KMS-11 (cell line): ENCODE measurements around the gene SLC26A1.

Experiments used
- H2AFZ ChIP-seq: fragments of 200-600 bp; sonication (generic); 2 replicates; pipeline ENCODE4 v1.6.1; 2016; ENCODE audit warnings: antibody characterized with exemption, mixed run types, low read depth
- H3K27ac ChIP-seq: fragments of 200-600 bp; sonication (generic); 2 replicates; pipeline ENCODE4 v1.6.1; 2016; ENCODE audit warnings: mild to moderate bottlenecking, mixed run types
- H3K27me3 ChIP-seq: fragments of 200-600 bp; sonication (generic); 2 replicates; pipeline ENCODE4 v1.6.1; 2017; ENCODE audit warnings: mild to moderate bottlenecking, low read depth, mixed run types, moderate library complexity; ENCODE audit not compliant: insufficient read depth
- H3K36me3 ChIP-seq: fragments of 200-600 bp; sonication (generic); 2 replicates; pipeline ENCODE4 v1.6.1; 2017; ENCODE audit warnings: mild to moderate bottlenecking, mixed run types; ENCODE audit not compliant: insufficient read depth
- H3K4me1 ChIP-seq: fragments of 200-600 bp; sonication (generic); 2 replicates; pipeline ENCODE4 v1.6.1; 2016; ENCODE audit warnings: mild to moderate bottlenecking, low read depth, mixed run types; ENCODE audit not compliant: poor library complexity, severe bottlenecking
- H3K4me2 ChIP-seq: fragments of 200-600 bp; sonication (generic); 2 replicates; pipeline ENCODE4 v1.7.0; 2016; ENCODE audit warnings: mild to moderate bottlenecking, mixed run types
- H3K4me3 ChIP-seq: fragments of 200-600 bp; sonication (generic); IDR thresholded peaks from 2 replicates; pipeline ENCODE4 v1.6.1; 2017; ENCODE audit warnings: low read depth, low read length, mixed read lengths; ENCODE audit not compliant: insufficient read depth
- H3K79me2 ChIP-seq: fragments of 200-600 bp; sonication (generic); 2 replicates; pipeline ENCODE4 v1.6.1; 2016; ENCODE audit warnings: low read depth, mixed run types; ENCODE audit not compliant: insufficient read depth
- H3K9ac ChIP-seq: fragments of 200-600 bp; sonication (generic); 2 replicates; pipeline ENCODE4 v1.6.1; 2016; ENCODE audit warnings: mild to moderate bottlenecking, mixed run types
- H4K20me1 ChIP-seq: fragments of 200-600 bp; sonication (generic); 2 replicates; pipeline ENCODE4 v1.6.1; 2016; ENCODE audit warnings: mild to moderate bottlenecking, mixed run types; ENCODE audit not compliant: insufficient read depth
- TF ChIP-seq, protein P1 (sequence below): fragments of 200-600 bp; sonication (generic); conservative IDR thresholded peaks from 2 replicates; pipeline ENCODE4 v1.6.1; 2017; ENCODE audit warnings: low read depth, mild to moderate bottlenecking, antibody characterized with exemption, low read length, moderate library complexity, mixed read lengths

SLC26A1 gene

DNA sequence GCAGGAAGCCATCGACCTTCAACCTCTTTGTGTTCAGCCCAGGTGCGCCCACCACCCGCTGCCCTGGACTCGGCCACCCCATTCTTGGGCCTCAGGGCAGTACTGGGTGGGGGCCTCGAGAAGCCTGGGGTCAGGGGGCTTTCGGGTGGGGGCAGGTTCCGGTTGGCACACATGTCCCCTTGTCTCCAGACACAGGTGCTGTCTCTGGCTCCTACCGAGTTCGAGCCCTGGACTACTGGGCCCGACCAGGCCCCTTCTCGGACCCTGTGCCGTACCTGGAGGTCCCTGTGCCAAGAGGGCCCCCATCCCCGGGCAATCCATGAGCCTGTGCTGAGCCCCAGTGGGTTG, 10.8 kb upstream of the SLC26A1 start:
- Histone ChIP-seq H3K4me2 (no peak overlapping the region), H2AFZ (no peak overlapping the region), H3K27me3 (peaks cover 13% of the 10 kb centered on the region; the same call in 1 of the 2 replicates), H3K9ac (no peak overlapping the region), H3K79me2 (no peaks in the 10 kb centered on the region), H4K20me1 (no peaks in the 10 kb centered on the region), H3K27ac (no peak overlapping the region), H3K36me3 (no peaks in the 10 kb centered on the region), H3K4me1 (no peaks in the 10 kb centered on the region), H3K4me3 (no peak overlapping the region)
- TF ChIP-seq, protein P1, sequence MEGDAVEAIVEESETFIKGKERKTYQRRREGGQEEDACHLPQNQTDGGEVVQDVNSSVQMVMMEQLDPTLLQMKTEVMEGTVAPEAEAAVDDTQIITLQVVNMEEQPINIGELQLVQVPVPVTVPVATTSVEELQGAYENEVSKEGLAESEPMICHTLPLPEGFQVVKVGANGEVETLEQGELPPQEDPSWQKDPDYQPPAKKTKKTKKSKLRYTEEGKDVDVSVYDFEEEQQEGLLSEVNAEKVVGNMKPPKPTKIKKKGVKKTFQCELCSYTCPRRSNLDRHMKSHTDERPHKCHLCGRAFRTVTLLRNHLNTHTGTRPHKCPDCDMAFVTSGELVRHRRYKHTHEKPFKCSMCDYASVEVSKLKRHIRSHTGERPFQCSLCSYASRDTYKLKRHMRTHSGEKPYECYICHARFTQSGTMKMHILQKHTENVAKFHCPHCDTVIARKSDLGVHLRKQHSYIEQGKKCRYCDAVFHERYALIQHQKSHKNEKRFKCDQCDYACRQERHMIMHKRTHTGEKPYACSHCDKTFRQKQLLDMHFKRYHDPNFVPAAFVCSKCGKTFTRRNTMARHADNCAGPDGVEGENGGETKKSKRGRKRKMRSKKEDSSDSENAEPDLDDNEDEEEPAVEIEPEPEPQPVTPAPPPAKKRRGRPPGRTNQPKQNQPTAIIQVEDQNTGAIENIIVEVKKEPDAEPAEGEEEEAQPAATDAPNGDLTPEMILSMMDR, result no peak

- no peaks in the 10 kb centered on the region for H4K20me1 ChIP-seq
- peaks cover 8% of the 10 kb centered on the region; the same call in 1 of the 2 replicates for H3K27me3 ChIP-seq
- no peaks in the 10 kb centered on the region for H3K79me2 ChIP-seq
- H3K9ac ChIP-seq, result no peak overlapping the region
- no peak overlapping the region for H3K4me3 ChIP-seq
- H2AFZ ChIP-seq, result no peak overlapping the region
- H3K36me3 ChIP-seq, result no peaks in the 10 kb centered on the region
- H3K4me1 ChIP-seq, result no peaks in the 10 kb centered on the region
- no peak overlapping the region for H3K27ac ChIP-seq
- TF ChIP-seq, protein P1, result no peak
- no peak overlapping the region for H3K4me2 ChIP-seq
Measured at GRCh38 chr4:1003271-1004070, 10.3 kb upstream of the SLC26A1 start.

GRCh38 chr4:1002631-1003251, 9.5 kb upstream of the SLC26A1 start:
- Histone ChIP-seq H3K27me3 (peaks cover under 1% of the 10 kb centered on the region; the same call in 1 of the 2 replicates), H3K9ac (no peak overlapping the region)

GRCh38 chr4:1002131-1002630, 9.0 kb upstream of the SLC26A1 start:
- no peak overlapping the region for H3K4me2 ChIP-seq
- H3K79me2 ChIP-seq, result no peaks in the 10 kb centered on the region
- H3K27me3 ChIP-seq, result no peaks in the 10 kb centered on the region; the same call in 1 of the 2 replicates
- no peak overlapping the region for H3K4me3 ChIP-seq
- no peaks in the 10 kb centered on the region for H4K20me1 ChIP-seq
- H2AFZ ChIP-seq, result no peak overlapping the region
- H3K27ac ChIP-seq, result no peak overlapping the region
- H3K36me3 ChIP-seq, result no peaks in the 10 kb centered on the region
- H3K9ac ChIP-seq, result no peak overlapping the region
- H3K4me1 ChIP-seq, result no peaks in the 10 kb centered on the region
- TF ChIP-seq, protein P1, result no peak

More at GRCh38 chr4:1002631-1003251, 9.5 kb upstream of the SLC26A1 start:
- Histone ChIP-seq H3K4me2 (no peak overlapping the region), H3K4me1 (no peaks in the 10 kb centered on the region), H3K27ac (no peak overlapping the region), H3K36me3 (no peaks in the 10 kb centered on the region), H4K20me1 (no peaks in the 10 kb centered on the region), H3K4me3 (no peak overlapping the region), H2AFZ (no peak overlapping the region), H3K79me2 (no peaks in the 10 kb centered on the region)
- TF ChIP-seq, protein P1, result no peak
